ENCODE measurements around the gene TNFAIP3. TPM values are rescaled to one million over a fixed set of nuclear protein-coding genes. Genes with fewer than 3 reads are reported as not detected.

TNFAIP3 gene
- total RNA-seq, 2 donors from 2014 or later = 217 to 268 TPM

DNA sequence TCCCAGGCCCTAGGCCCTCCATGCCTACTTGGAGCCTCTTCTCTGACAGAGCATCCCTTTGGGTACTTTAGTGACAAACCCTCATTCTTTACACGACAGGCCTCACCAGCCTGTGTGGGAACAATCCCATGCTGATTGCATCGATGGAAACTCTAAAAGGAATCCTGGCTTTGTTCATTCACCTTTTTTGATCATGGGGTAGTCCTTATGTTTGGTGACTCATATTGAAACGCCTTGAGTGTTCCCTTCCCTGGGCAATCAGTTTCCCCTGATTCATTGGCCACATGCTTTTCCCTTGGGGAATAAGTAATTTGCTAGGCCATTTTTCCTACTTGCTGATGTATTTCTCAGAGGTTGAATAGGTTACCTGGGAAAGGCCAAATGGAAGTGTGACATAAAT, 14.7 kb upstream of the TNFAIP3 start:
- H3K27ac Mint-ChIP-seq = peak overlapping the region; percentile 26 to 47
- ATAC-seq (no peak), DNase-seq (ENCODE audit: low spot score in 2 of 2) (no peak)
- peaks cover 6 to 14% of the 10 kb centered on the region in 2 donors for H3K36me3 Mint-ChIP-seq
- peaks cover 6 to 9% of the 10 kb centered on the region in 2 donors for H3K9me3 Mint-ChIP-seq

DNA sequence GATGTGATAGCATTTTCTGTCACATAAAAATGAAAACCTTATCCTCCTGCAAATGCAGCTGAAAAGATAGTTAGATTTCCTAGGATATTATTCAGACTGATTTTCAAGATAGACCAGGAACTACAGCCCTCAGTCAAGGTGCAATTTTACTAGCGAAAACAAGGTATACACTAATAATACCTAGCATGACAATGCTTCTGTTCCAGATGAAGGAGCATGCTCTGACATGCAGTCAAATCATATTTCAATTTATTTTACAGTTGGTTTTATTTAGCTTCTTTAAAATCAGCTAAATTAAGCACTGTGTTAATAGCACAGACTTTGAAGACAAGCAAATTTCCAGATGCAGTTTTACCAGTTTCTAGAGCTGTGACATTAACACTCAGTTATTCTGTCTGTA, 14.2 kb upstream of the TNFAIP3 start:
- ATAC-seq (no peak), DNase-seq (ENCODE audit: low spot score in 2 of 2) (no peak)
- Mint-ChIP-seq H3K36me3 (peaks cover 10 to 19% of the 10 kb centered on the region in 2 donors), H3K27ac (no peak overlapping the region), H3K9me3 (peaks cover 6 to 13% of the 10 kb centered on the region in 2 donors)

DNA sequence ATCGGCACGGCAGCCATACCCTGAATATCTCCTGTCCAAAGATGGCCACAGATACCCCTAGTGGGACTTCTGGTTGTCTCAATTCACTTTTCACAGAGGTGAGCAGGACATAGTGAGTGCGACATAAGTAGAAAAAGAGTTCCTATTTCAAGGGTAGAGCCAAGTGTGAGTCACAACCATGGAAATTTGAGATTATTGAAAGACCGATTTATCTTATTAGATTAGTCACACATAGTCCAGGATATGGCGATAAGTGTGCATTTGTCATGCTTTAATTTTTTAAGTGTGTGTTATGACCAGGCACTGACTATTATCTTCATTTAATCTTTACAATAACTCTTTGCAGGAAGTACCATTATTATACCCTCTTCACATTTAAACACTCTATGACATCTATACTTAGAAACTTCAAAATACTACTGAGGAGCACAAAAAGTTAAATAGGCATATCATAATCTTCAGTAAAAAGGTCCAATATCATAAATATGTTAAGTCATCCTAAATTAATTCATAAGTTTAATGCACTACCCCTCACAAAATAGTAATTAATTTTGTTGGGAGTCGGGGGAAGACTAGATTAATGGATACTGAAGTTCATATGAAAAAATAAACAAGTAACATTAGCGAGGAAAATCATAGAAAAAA, 13.4 kb upstream of the TNFAIP3 start:
- H3K36me3 Mint-ChIP-seq = peaks cover 14 to 22% of the 10 kb centered on the region in 2 donors
- H3K9me3 Mint-ChIP-seq = peaks cover 6 to 13% of the 10 kb centered on the region in 2 donors
- no peak for ATAC-seq
- DNase-seq (ENCODE audit: low spot score in 2 of 2) = no peak
- H3K27ac Mint-ChIP-seq = no peak overlapping the region

DNA sequence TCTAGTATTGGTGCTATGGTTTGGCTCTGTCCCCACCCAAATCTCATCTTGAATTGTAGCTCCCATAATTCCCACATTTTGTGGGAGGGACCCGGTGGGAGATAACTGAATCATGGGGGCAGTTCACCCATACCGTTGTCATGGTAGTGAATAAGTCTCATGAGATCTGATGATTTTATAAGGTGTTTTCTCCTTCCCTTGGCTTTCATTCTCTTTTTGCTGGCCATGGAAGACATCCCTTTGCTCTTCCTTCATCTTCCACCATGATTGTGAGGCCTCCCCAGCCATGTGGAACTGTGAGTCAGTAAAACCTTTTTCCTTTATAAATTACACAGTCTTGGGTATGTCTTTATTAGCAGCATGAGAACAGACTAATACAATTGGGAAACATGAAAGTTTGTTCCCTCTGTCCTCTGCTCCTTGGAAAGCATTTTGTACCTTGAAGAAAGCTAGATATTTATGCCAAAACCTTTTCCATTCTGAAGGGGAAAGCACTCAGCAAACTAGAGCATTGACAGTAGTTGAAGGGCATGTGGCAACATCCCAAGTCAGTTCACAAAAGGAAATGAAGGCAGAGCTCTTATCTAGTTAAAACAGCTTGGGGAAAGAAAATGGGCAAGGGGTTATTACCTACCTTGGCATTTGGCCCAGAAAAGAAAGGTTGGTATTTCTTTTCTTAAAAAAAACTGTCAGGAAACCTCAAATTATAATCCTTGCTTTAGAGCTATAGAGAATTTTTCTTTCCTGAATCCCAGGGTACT, 10.7 kb upstream of the TNFAIP3 start:
- Mint-ChIP-seq H3K9me3 (peaks cover 6 to 13% of the 10 kb centered on the region in 2 donors), H3K36me3 (peaks cover 14 to 22% of the 10 kb centered on the region in 2 donors), H3K27ac (no peak overlapping the region)
- no peak for ATAC-seq
- DNase-seq (ENCODE audit: low spot score in 2 of 2) = no peak

DNA sequence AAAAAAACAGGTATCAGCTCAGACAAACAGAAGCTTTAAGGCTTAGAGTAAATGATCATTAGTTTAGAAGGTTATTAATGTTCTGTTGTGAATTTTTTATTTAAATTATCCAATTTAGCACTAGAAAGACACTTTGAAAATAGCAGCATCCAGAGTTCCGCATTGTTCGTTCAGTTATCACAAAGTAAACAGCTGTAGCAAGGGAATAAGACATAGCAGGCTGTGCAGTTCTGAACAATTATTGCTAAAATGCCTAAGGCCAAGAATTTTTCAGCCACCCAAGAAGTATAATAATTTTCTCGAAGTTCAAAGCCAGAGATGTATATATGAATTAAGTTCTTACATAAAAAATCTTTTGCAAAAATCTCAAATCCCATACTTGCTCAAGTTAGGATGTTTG, 8.0 kb upstream of the TNFAIP3 start:
- no peak overlapping the region for H3K27ac Mint-ChIP-seq
- peaks cover 6 to 18% of the 10 kb centered on the region in 2 donors for H3K9me3 Mint-ChIP-seq
- peaks cover 14 to 30% of the 10 kb centered on the region in 2 donors for H3K36me3 Mint-ChIP-seq
- ATAC-seq (no peak), DNase-seq (ENCODE audit: low spot score in 2 of 2) (no peak)

DNA sequence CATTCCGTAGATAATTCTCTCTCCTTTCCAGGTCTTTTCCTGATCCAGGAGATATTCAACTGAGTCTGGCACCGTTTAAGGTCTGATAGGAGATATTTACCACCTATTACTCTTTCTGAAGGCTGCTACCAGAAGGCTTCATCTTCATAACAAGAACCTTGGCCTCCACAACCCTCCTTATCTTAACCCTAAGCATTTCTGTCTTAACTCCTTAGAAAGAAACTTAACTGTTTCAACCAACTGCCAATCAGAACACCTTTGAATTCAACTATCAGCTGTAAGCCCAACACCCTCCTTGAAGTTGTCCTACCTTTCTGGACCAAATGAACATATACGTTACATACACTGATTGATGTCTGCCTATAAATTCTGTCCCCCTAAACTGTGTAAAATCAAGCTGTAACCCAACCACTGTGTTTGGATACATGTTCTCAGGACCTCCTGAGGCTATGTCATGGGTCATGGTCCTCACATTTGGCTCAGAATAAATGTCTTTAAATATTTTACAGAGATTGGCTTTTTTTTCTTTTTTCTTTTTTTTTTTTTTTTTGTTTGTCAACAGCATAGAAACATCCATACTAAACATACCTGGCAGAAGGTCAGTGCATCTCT, 6.6 kb upstream of the TNFAIP3 start:
- ATAC-seq (no peak), DNase-seq (ENCODE audit: low spot score in 2 of 2) (no peak)
- Mint-ChIP-seq H3K27ac (no peak overlapping the region), H3K9me3 (peaks cover 9 to 20% of the 10 kb centered on the region in 2 donors), H3K36me3 (peaks cover 23 to 37% of the 10 kb centered on the region in 2 donors)

DNA sequence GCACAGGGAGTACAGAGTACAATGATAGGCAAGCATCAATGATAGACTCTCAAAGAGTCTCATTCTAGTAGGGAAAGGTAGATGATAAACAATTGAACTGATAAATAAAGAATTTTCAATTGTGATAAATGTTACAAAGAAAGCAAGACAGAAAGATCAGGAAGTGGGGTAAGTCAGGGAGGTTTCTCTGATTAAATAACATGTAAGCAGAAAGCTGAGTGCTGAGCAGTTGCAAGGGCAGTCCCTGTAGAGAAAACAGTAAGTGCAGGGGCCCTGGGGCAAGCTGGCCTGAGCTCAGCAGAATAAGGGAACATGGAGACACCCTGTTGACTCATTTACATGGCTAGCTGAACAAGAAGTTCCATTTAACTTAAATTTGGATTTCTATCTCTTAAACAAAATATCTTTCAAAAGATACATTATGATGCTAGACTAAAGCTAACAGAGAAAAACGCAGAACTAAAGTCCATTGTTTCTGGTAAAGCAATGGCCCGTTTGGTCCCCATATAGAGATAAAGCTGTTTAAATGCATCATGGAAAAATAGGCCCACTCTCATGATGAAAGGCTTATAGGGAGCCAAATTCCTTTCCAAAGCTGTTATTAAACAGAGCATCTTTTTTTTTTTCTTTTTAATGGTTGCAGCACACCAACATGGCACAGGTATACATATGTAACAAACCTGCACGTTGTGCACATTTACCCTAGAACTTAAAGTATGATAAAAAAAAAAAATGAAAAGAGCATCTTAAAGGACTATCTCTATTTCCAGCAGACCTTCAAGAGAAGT, 5.3 kb upstream of the TNFAIP3 start:
- H3K27ac Mint-ChIP-seq = peak overlapping the region in 1 of 2 donors; percentile 58
- no peak for DNase-seq (ENCODE audit: low spot score in 2 of 2)
- no peak for ATAC-seq
- peaks cover 3 to 12% of the 10 kb centered on the region in 2 donors for H3K9me3 Mint-ChIP-seq
- H3K36me3 Mint-ChIP-seq = peaks cover 18 to 27% of the 10 kb centered on the region in 2 donors

DNA sequence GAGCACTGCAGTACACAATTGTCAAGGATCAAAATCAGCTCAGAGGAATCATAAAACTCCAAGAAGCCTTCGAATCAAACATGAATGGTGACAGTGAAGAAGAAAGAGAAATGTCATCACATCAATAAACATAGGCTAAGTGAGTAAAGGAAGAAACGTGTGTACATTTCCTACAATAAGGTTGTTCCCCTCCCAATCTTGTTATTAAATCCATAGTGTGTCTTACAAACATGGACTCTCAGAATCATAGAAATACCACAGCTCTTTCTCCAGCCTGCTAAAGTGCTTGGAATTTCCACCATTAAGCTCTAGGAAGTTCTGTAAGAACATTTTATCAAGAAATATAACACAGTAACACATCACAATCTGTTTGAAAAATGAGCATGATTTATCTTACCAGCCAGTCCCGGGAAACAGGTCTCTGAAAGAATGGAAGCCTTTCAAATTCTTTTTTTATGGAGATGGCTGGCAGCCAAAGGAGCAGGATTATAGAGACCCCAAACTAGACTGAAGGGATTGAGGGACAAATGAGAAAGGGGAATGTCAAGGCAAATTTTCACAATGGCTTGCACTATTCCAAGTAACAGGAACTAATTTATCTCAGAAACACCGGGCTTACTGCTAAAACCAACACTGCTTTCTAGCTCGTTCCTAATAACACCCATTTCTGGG, 4.5 kb upstream of the TNFAIP3 start:
- Mint-ChIP-seq H3K27ac (no peak overlapping the region), H3K9me3 (peaks cover 3 to 10% of the 10 kb centered on the region in 2 donors), H3K36me3 (peaks cover 23% of the 10 kb centered on the region in 2 donors)
- ATAC-seq (no peak), DNase-seq (ENCODE audit: low spot score in 2 of 2) (no peak)

DNA sequence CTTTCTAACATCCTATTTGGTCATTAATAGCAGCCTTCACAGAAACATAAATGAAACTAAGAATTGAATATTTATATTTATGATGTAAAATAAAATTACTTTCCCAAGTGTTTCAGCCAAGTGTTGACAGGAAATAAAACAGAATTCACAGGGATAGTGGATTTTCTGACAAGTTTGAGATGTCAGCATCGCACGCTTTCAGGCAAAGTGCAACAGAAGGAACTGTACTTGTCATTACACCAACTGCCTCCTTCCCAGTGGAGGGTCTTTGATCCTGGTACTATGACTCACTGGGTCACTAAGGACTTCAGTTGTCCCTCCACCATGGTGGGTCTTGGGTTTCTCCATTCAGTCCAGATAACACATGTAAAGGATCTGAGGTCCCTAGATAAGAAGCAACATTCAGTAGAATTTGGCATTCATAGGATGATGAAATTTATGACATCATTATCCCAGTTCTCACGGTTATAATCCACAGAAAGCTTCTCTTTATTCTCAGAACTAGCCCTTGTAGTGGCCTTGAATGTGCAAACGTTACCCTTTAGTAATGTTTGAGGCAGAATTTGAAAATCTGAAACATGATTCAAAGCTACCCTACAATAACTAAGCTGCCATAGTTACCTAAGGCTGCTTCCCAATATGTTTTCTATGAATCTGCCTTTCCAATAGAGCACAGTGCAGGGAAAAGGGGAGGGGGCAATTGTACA, 3.8 kb upstream of the TNFAIP3 start:
- peaks cover 20 to 24% of the 10 kb centered on the region in 2 donors for H3K36me3 Mint-ChIP-seq
- ATAC-seq (no peak), DNase-seq (ENCODE audit: low spot score in 2 of 2) (no peak)
- H3K27ac Mint-ChIP-seq = no peak overlapping the region
- peaks cover 3 to 8% of the 10 kb centered on the region in 2 donors for H3K9me3 Mint-ChIP-seq

DNA sequence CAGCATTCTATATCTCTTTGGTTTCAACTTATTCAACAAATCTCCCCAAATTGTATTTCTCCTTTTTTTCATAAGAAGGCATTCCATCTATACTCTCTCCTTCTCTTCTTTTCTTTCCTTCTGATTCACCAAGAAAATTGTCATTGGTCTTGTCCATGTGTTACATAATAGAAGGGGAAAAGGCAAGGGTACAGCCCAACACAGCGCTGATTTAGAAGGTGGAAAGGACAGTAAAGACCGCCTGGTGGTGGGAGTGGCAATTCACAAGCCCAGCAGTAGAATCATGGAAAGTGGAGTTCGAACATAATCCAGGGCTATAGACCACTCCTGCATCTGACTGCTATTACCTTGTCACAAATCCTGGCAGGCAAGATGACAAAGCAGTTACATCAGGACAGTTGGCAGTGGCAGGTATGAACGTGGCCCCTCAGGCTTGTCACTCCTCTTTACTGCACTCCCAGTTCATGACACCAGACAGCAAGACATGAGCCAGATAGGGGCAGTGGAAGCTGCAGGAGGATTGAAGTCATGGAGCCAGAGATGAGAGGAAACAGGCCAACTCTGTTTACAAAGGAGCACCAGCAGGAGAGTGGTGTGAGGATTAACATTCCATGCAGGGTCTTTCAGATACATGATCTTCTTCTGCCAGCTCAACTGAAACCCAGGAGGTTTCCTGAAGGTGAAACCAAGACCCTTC, 2.1 kb upstream of the TNFAIP3 start:
- Mint-ChIP-seq H3K36me3 (peaks cover 37 to 41% of the 10 kb centered on the region in 2 donors), H3K9me3 (peaks cover 3 to 8% of the 10 kb centered on the region in 2 donors), H3K27ac (peak overlapping the region in 1 of 2 donors; percentile 90)
- ATAC-seq = no peak
- DNase-seq (ENCODE audit: low spot score in 2 of 2) = no peak

DNA sequence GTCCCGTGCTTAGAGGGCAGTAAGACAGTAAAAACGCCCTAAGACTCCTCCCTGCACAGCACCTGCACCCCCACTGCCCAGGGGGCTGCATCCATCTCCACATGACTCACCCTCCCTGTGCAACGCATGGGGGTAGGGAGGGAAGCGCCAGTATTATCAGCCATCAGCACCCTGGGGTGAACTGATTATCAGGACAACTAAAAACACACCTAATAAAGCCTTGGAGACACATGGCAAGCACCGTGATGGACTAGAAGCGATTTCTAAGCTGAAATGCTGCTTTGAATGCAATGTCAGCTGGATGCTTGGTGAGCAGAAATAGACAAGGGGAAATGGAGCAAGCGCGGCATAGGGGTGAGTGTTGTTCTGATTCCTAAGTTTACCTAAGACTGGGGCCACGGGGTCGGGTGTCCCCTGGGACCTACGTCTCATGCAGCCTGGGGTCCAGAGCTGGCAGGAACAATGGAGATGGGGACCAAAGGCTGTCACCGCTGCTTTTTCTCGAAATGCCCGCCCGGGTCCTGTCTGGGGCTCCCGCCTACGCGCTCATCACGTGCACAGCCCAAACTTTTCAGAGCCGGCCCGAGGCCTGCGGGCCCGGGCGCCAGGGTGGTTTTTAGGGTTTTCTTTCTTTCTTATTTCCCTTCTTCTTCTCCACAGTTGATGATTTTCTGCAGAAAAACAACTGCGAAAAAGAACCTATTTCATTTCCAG, 702 bp upstream of the TNFAIP3 start:
- ATAC-seq (peak; percentile 16 to 32), DNase-seq (ENCODE audit: low spot score in 2 of 2) (no peak)
- Mint-ChIP-seq H3K9me3 (peaks cover 3 to 8% of the 10 kb centered on the region in 2 donors), H3K36me3 (peaks cover 51 to 55% of the 10 kb centered on the region in 2 donors), H3K27ac (peak overlapping the region; percentile 90 to 93)

DNA sequence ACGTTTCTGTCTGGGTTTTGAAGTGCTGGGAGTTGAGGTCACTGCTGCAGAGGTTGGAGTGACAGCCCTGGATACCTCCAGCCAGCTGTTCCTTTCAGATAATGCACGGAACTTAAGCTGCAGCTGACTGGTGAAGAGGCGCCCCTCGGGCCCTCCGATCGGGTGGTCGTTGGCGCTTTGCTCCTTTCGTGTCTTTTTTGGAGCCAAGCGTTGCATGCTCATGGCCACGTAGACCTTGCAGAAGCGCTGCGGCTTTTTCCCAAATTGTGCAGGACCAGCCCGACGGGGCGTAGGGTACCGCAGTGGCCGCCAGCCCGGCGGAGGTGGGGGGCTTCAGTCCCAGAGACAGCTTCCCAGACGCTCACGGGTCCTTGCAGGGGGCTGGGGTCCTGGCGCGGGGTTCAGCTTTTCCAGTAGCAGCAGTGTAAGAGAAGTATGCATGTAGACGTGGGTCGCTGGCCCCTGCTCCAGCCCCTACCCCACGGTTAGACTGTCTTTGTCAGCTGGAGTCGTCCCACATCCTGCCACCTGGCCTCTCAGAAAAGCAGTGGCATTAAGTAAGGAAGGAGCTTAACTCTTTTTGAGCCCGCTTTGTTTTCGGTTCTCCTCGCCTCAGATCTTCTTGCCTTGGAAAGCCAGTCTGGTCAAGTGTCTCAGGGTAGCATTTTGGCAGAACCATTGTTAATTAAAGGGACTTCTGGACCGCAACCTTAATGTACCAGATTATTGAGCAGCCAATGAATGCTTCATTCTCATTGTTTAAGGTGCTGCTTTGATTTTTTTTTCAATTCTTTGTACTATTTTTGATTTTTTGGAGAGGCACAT, 838 bp downstream of the TNFAIP3 start:
- DNase-seq (ENCODE audit: low spot score in 2 of 2) = no peak
- peak; percentile 6 to 10 for ATAC-seq
- Mint-ChIP-seq H3K27ac (peak overlapping the region; percentile 90 to 98), H3K9me3 (peaks cover 3% of the 10 kb centered on the region in 2 donors), H3K36me3 (peaks cover 59 to 70% of the 10 kb centered on the region in 2 donors)

DNA sequence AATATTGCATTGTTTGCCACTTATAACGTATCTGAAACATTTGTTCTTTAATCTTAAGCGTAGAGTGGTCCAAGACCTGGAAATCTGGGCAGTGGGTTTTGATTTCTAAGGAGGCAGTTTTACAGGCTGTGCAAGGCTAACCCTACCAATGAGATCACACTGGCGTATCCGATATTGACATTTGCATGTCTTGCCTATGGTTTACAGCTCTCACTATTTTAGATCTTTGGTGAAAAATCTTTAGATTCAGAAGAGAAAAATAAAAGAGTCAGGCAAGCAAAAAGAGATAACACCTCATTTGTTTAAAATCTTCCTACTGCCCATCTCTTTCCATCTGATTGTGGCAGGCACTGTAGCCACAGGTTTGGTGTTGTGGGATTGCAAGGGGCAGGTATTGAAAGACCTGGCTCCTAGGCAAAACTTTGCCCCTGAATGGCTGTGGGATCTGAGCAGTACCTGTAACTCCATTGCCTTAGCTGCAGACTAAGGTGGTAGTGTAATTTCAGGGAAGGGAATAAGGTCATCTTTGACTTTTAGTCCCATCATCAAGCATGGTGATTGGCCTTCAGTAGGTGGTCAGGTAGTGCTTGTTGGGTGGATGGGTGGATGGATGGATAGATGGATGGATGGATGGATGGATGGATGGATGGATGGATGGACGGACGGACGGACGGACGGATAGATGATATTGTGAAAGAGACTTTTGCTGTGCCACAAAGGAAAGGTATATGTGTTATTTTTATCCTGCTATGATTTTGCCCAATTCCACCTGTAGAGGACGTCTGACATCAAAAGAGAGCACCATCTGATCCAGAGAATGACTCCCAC, 1.9 kb downstream of the TNFAIP3 start:
- Mint-ChIP-seq H3K9me3 (peaks cover 3% of the 10 kb centered on the region in 2 donors), H3K27ac (peak overlapping the region; percentile 90 to 98), H3K36me3 (peaks cover 69 to 81% of the 10 kb centered on the region in 2 donors)
- DNase-seq (ENCODE audit: low spot score in 2 of 2) = no peak
- ATAC-seq = no peak

All from activated naive CD4-positive, alpha-beta T cell treated with anti-CD3 and anti-CD28 coated beads, Interleukin-2, amount 50 U/mL, for 72 hours (primary cell).